IPS-20b (cell line): ENCODE measurements around the gene XRRA1.
"Not testable (repeated sequence)": the region's sequence is repeated elsewhere in the genome, so short reads cannot be mapped to it uniquely, and the experiment has no call there.

Experiments used
- H3K27ac ChIP-seq: one replicate; pipeline ENCODE4 v1.5.1; 2013; ENCODE audit warnings: low read length
- H3K27me3 ChIP-seq: 2 replicates; pipeline ENCODE4 v1.6.1; 2013; ENCODE audit warnings: mild to moderate bottlenecking, low read length, inconsistent platforms; ENCODE audit not compliant: insufficient read depth
- H3K36me3 ChIP-seq: 2 replicates; pipeline ENCODE4 v1.6.1; 2013; ENCODE audit warnings: low read depth, mild to moderate bottlenecking, inconsistent platforms, low read length, moderate library complexity; ENCODE audit not compliant: insufficient read depth
- H3K4me1 ChIP-seq: 2 replicates; pipeline ENCODE4 v1.6.1; 2013; ENCODE audit warnings: mild to moderate bottlenecking, control low read depth, inconsistent platforms, low read length, moderate library complexity; ENCODE audit not compliant: insufficient read depth
- H3K4me3 ChIP-seq: 2 replicates; pipeline ENCODE4 v1.5.1; 2013; ENCODE audit warnings: mild to moderate bottlenecking, low read length, inconsistent platforms
- H3K9ac ChIP-seq: 2 replicates; pipeline ENCODE4 v1.6.1; 2013; ENCODE audit warnings: low read depth, mild to moderate bottlenecking, inconsistent platforms, low read length, moderate library complexity
- H3K9me3 ChIP-seq: 2 replicates; pipeline ENCODE4 v1.6.1; 2013; ENCODE audit warnings: mild to moderate bottlenecking, low read depth, low read length, inconsistent platforms; ENCODE audit not compliant: insufficient read depth

XRRA1 gene

DNA sequence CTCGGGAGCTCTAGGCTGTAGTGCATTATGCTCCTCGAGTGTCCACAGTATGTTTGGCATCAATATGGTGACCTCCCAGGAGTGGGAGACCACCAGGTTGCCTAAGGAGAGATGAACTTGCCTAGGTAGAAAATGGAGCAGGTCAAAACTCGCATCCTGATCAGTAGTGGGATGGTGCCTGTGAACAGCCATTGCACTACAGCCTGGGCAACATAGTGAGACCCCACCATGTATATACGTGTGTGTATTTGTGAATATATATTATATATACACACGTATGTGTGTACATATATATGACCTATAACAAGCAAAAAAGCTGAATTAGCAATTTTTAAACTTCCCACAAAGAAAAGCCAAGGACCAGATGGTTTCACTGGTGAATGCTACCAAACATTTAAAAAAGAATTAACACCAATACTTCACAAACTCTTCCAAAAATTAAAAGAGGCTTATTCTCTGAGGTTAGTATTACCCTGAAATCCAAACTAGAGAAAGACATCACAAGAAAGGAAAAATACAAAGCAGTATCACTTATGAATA is 102.8 kb downstream of the XRRA1 start:
- Histone ChIP-seq H3K27me3 (no peaks in the 10 kb centered on the region), H3K9me3 (no peaks in the 10 kb centered on the region), H3K36me3 (peaks cover 49% of the 10 kb centered on the region), H3K4me3 (no peak overlapping the region), H3K27ac (no peak overlapping the region), H3K4me1 (peaks cover 19% of the 10 kb centered on the region), H3K9ac (no peak overlapping the region)

DNA sequence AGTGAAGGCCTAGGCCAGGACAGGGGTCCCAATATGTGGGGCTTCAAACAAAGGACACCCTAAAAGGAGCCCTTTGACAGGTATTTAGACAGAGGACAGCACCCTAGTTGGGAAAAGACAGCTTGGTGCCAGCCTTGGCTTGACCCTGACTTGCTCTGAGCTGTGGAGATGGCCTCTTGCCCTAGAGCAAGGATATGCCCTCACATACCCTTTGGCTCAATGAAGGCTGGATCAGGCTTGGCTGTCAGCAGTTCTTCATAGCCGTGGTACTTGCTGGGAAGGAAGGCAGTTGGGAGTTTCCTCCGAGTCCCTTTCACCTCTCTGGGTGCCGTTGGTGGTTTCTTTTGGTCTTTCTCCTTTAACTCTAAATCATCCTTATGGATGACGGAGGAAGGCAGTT is 104.0 kb downstream of the XRRA1 start:
- H3K36me3 ChIP-seq = peaks cover 51% of the 10 kb centered on the region
- H3K4me3 ChIP-seq = no peak overlapping the region
- H3K4me1 ChIP-seq = peaks cover 7% of the 10 kb centered on the region
- H3K9me3 ChIP-seq = no peaks in the 10 kb centered on the region
- no peak overlapping the region for H3K27ac ChIP-seq
- H3K27me3 ChIP-seq = no peaks in the 10 kb centered on the region
- H3K9ac ChIP-seq = no peak overlapping the region

DNA sequence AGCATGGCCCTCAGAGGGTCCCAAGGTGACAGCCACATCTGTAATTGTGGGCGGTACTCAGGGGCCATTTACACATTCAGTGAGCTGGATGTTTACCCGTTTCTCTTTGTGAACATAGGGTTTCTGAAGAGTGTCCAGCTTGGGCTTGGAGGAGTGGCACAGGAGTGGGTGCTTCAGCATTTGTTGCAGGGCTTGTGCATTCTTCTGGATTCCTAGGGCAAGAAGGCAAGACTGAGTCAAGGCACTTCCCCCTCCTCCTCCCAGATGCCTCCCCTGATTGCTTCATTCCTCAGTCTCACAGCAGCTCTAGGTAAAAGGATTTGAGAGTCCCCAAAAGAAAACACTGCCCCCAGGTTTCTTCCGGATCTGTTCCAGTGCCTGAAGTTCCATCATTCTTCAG is 104.8 kb downstream of the XRRA1 start:
- no peaks in the 10 kb centered on the region for H3K9me3 ChIP-seq
- H3K36me3 ChIP-seq = peaks cover 51% of the 10 kb centered on the region
- H3K27ac ChIP-seq = no peak overlapping the region
- H3K27me3 ChIP-seq = no peaks in the 10 kb centered on the region
- H3K4me3 ChIP-seq = no peak overlapping the region
- H3K4me1 ChIP-seq = peaks cover 5% of the 10 kb centered on the region
- no peak overlapping the region for H3K9ac ChIP-seq

DNA sequence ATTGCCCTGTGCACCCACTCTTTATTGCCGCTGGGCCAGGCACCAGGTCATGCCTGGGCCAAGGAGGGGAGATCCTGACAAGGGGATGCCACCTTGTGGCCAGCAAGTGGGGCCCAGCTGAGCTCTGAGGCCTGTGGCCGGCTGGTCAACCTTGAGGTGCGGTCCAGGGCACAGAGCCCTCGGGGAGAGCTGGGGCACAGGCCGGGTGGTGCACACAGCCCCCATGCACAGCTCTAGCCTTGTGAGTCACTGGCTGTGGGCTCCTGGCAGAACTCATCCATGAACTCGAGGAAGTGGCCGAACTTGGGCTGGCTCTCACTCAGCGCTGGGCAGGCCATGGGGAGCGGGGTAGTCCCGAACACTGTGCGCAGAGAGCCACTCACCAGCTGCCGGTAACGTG is 105.9 kb downstream of the XRRA1 start:
- no peak overlapping the region for H3K27ac ChIP-seq
- peaks cover 57% of the 10 kb centered on the region for H3K36me3 ChIP-seq
- H3K4me1 ChIP-seq = no peaks in the 10 kb centered on the region
- no peaks in the 10 kb centered on the region for H3K9me3 ChIP-seq
- H3K27me3 ChIP-seq = no peaks in the 10 kb centered on the region
- H3K4me3 ChIP-seq = no peak overlapping the region
- H3K9ac ChIP-seq = no peak overlapping the region

DNA sequence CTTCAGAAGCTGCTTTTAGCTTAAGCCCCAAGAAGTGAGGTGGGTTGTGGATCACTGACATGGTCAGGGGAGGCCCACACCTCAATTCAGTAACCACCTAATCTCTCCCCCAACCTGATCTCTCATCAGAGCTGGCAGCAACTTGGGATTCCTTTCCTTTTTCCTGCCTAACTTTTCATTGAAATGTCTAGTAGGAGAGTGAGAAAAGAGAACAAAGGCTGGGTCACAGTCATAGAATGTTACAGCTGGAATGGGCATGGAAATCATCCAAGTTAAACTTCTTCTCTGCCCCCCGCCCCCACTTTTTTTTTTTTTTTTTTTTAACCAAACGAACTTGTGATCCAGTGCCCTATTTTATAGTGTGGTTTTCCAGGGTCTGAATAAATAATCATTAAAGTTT is 108.4 kb downstream of the XRRA1 start:
- H3K36me3 ChIP-seq = peaks cover 64% of the 10 kb centered on the region
- H3K9me3 ChIP-seq = no peaks in the 10 kb centered on the region
- H3K4me1 ChIP-seq = no peaks in the 10 kb centered on the region
- no peak overlapping the region for H3K4me3 ChIP-seq
- H3K9ac ChIP-seq = no peak overlapping the region
- no peak overlapping the region for H3K27ac ChIP-seq
- H3K27me3 ChIP-seq = no peaks in the 10 kb centered on the region

DNA sequence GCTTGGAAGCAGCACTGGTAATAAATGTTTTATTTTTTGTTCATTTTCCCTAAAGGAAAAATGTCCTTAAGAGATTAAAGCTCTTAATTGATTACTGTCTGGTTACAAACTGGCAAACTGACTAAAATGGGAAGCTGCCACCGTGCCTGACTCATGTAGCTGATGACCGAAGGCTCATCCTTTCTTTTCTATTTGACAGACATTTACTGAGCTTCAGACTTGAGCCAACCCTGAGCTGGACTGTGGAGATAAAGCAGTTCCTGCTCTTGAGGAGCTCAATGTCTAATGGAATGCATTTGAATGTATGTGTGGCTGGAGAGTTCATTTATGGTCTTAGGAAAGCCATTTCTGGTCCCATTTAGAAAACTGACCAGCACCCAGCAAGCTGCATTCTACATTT is 108.9 kb downstream of the XRRA1 start:
- Histone ChIP-seq H3K4me3 (no peak overlapping the region), H3K27me3 (no peaks in the 10 kb centered on the region), H3K4me1 (no peaks in the 10 kb centered on the region), H3K27ac (no peak overlapping the region), H3K9me3 (no peaks in the 10 kb centered on the region), H3K9ac (no peak overlapping the region), H3K36me3 (peaks cover 68% of the 10 kb centered on the region)

DNA sequence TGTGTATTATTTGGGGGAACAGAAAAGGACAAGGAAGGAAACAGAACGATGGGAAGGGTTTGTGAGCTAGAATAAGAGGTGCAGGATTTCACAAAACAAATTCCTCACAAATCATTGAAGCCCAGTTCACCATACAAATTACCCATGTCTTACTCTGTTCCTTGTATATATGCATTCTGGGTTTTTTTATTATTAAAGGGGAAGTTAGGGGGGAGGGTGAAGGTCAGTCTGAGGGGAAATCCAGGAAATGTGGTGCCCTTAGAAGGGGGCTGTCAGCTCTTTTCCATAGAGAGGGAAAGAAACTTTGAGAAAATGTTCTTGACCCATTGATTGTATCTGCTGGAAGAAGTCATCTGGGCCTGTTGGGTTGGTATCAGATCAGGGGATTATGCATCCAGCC is 109.4 kb downstream of the XRRA1 start:
- Histone ChIP-seq H3K4me3 (no peak overlapping the region), H3K4me1 (no peaks in the 10 kb centered on the region), H3K36me3 (peaks cover 73% of the 10 kb centered on the region), H3K9ac (no peak overlapping the region), H3K9me3 (no peaks in the 10 kb centered on the region), H3K27ac (no peak overlapping the region), H3K27me3 (no peaks in the 10 kb centered on the region)

DNA sequence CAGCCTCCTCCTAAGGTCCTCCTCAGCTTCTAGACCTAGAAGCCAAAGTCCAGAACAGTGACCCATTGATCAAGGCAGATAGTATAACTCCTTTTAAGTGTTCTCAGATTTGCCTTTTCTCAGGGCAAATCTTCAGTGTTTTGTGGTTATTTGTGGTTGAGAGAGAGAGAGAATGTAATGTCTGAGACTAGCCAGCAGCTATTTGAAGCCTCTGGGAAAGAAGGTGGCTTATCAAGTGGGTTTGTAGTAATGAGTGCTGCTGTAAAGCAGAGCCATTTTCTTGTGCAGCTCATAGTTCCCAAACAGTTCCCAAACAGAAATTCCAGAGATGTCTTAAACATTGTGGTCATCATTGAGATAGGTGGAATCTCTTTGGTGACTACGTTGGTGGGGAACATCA is 110.7 kb downstream of the XRRA1 start:
- Histone ChIP-seq H3K4me3 (no peak overlapping the region), H3K9ac (no peak overlapping the region), H3K27ac (no peak overlapping the region), H3K27me3 (no peaks in the 10 kb centered on the region), H3K9me3 (no peaks in the 10 kb centered on the region), H3K36me3 (peaks cover 74% of the 10 kb centered on the region), H3K4me1 (no peaks in the 10 kb centered on the region)

DNA sequence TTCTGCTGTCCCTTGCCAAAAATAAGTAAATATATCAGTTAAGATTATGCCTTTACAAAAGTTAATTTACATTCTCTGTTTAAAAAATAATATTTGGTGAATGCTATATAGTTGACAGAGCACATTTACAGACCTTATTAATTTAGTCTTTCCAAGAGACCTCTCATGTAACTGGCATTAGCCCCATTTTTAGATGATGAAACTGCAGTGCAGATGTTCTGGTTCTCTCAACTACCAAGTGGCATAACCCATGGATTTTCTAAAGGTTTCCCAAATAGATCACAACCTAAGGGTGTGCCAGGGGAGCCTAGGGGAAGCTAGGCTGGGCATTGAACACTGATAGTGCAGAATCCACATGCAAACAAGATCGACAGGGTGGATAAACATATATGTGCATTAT is 111.7 kb downstream of the XRRA1 start:
- H3K4me1 ChIP-seq = no peaks in the 10 kb centered on the region
- peaks cover 67% of the 10 kb centered on the region for H3K36me3 ChIP-seq
- no peak overlapping the region for H3K9ac ChIP-seq
- no peaks in the 10 kb centered on the region for H3K27me3 ChIP-seq
- H3K27ac ChIP-seq = no peak overlapping the region
- H3K4me3 ChIP-seq = no peak overlapping the region
- no peaks in the 10 kb centered on the region for H3K9me3 ChIP-seq

DNA sequence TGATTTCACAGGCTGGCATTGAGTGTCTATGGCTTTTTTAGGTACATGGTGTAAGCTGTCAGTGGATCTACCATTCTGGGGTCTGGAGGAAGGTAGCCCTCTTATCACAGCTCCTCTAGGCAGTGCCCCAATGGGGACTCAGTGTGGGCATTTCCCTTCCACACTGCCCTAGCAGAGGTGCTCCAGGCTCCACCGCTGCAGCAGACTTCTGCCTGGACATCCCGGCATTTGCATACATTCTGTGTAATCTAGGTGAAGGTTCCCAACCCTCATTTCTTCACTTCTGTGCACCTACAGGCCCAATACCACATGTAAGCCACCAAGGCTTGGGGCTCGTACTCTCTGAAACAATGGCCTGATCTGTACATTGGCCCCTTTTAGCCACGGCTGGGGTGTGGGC is 122.0 kb downstream of the XRRA1 start:
- no peak overlapping the region for H3K4me3 ChIP-seq
- H3K9ac ChIP-seq = no peak overlapping the region
- H3K27ac ChIP-seq = no peak overlapping the region
- H3K36me3 ChIP-seq = peaks cover 49% of the 10 kb centered on the region
- no peaks in the 10 kb centered on the region for H3K4me1 ChIP-seq
- H3K9me3 ChIP-seq = peaks cover 41% of the 10 kb centered on the region
- no peaks in the 10 kb centered on the region for H3K27me3 ChIP-seq

DNA sequence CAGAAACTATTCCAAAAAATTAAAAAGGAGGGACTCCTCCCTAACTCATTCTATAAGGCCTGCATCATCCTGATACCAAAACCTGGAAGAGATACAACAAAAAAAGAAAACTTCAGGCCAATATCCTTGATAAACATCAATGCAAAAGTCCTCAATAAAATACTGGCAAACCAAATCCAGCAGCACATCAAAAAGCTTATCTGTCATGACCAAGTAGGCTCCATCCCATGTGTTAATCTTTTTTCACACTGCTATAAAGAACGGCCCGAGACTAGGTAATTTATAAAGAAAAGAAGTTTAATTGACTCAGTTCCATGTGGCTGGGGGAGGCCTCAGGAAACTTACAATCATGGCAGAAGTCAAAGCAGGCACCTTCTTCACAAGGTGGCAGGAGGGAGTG is 123.3 kb downstream of the XRRA1 start:
- H3K4me3 ChIP-seq, H3K27me3 ChIP-seq, H3K27ac ChIP-seq, H3K4me1 ChIP-seq, H3K9ac ChIP-seq: not testable (repeated sequence)
- Histone ChIP-seq H3K9me3 (peaks cover 41% of the 10 kb centered on the region), H3K36me3 (peaks cover 53% of the 10 kb centered on the region)

DNA sequence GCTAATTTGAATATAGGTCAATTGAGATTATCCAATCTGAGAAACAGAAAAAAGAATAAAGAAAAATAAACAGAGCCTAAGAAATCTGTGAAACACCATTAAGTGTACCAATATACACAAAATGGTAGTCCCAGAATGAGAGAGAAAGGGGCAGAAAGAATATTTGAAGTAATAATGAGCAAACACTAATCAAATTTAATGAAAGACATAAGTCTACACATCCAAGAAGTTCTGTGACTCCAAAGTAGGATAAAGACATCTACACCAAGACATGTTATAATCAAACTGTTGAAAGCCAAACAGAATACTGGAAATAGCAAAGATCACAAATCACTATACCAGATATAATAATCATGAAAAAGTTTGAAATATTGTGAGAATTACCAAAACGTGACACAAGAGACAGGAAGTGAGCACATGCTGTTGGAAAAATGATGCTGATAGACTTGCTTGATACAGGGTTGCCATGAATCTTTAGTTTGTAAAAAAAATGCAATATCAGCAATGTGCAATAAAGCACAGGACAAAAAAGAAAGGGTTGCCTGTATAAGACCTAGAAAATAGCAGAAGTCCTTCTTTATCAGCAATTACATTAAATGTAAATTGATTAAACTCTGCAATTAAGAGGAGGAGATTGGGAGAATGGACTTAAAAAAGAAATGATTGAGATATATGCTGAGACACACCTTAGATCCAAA is 124.5 kb downstream of the XRRA1 start:
- Histone ChIP-seq H3K4me1 (no peaks in the 10 kb centered on the region), H3K9me3 (peaks cover 41% of the 10 kb centered on the region), H3K27me3 (no peaks in the 10 kb centered on the region), H3K4me3 (no peak overlapping the region), H3K9ac (no peak overlapping the region), H3K36me3 (peaks cover 55% of the 10 kb centered on the region), H3K27ac (no peak overlapping the region)
